NCI-H146 treated with DMSO at 0.1 percent for 48 hours (cell line): ENCODE measurements around the gene CIB2.
A peak's percentile ranks its signal among the peaks of the same experiment; 100 is the strongest.
"Not testable (repeated sequence)": the region's sequence is repeated elsewhere in the genome, so short reads cannot be mapped to it uniquely, and the experiment has no call there.

Experiments
- DNase-seq: peaks from one replicate; lab custom pipeline; 2025; ENCODE audit not compliant: unreplicated experiment; lab: John Stamatoyannopoulos, UW

The CIB2 gene

DNA sequence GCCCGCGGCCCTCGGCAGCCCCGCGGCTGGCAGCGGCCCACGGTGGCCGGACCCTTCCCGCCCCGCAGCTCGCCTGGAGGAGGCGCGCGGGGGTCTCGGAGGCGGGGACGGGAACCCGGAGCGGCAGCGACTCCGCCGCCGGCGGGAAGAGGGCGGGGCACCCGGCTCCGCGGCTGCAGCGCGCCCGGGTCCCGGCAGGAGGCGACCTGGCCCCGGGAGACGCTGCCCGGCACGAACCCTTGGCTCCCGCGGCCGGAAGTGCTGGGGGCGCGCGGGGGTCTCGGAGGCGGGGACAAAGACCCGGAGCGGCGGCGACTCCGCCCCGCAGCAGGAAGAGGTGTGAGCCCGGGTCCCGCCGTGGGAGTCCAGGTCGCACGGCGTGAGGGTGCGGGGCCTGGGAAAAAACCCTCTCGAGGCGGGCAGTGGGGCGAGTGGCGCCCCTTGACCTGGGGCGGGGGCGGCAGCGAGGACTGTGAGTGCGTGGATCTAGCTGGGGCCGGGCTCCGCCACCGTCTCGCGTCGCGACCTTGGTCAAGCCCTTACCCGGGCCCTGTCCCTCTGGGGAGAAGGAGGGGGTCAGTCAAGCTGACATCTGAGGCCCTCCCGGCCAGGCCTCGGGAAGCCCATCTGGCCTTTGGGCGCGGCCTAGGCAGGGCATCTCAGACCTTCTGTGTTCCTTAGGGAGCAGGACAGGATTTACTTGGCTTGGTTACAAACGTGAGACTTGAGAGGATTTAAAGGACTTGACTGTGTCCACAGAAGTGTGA, at the start of gene CIB2:
TSS of gene CIB2 (minus strand) at position 151 of the 767 bp plus-strand sequence. CDS start 230 bp downstream, outside the sequence.
- peak; percentile 39 for DNase-seq

DNA sequence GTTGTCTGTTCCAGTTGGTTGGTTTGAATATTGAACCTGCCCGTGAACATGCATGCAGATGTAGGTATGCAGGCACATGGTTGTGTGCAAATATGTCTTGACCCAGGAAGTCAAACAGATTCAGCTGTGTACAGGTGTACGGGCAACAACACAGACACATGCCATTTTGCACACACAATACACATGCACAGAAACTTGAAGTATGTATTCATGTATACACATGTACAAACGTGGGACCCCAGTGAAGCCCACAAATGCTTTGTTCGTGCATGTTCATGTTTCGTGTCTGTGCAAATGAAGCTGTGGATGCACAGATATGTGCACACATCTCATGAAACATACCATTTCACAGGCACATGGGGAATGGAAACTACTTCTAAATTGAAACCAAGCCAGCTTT, 48.7 kb upstream of the CIB2 start:
- DNase-seq, result no peak

DNA sequence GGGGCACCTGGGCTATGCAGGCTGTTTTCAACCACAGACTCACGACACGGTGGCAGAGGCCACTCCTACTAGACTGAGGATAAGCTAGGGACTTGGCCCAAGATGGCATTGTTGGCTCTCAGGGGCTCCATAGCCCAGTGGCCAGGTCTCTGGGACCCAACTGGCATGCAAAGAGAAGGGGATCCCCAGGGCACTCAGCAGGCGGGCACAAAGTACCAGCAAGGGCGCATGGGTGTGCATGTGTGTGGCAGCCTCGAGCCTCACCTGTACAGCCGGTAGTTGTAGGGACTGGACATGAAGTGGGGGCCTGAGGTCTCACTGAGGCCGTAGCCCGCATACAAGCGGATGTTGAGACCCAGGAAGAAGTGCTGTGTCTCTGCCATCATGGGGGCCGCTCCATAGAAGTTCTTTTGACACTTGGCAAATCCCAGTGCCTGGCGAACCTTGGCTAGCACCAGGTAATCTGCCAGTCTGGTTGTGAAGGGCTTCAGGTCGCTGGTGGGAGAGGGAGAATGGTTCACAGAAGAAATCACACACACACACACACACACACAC, 48.1 kb upstream of the CIB2 start:
- no peak for DNase-seq

GRCh38 chr15:78178064-78178463, 46.8 kb upstream of the CIB2 start:
- DNase-seq, result no peak

GRCh38 chr15:78177447-78177873, 46.2 kb upstream of the CIB2 start:
- DNase-seq, result peak; percentile 1

DNA sequence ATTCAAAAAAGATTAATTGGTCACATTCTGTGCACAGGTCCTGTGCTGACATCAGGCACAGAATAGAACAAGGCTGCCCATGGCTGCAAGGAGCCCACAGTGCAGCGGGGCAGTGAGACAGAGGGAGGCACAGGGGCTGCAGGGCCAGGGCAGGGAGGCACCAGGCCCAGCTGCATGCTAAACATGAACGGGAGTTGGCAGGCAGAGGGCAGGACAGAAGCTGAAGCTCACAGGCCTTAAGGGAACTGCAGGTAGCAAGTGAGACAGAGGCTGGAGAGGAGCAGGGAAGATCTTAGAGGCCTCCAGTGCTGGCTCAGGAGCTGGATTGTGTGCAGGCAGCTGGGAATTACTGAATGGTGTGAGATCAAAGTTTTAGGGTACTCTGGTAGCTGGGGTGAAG, 44.1 kb upstream of the CIB2 start:
- DNase-seq, result no peak

DNA sequence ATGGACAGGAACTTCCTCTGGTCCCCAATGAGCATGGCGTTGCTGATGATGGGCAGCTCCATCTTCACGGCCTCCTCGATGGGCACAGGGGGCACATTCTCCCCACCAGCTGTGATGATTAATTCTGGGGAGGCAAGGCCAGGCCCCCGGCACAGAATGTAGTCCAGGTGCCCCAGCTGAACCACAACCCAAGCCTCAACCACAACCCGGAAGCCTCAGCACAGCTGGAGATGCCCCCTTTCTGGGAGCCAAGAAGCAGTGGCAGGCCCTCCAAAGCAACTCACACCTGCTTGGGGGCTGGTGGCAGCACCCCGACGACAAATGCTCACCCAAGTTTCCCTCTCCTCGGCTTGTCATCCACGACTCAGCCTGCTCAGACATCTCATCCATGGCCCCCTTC, 43.2 kb upstream of the CIB2 start:
- DNase-seq, result no peak

- no peak for DNase-seq
These were observed 40.7 kb upstream of the CIB2 start for GRCh38 chr15:78171864-78172472.

DNA sequence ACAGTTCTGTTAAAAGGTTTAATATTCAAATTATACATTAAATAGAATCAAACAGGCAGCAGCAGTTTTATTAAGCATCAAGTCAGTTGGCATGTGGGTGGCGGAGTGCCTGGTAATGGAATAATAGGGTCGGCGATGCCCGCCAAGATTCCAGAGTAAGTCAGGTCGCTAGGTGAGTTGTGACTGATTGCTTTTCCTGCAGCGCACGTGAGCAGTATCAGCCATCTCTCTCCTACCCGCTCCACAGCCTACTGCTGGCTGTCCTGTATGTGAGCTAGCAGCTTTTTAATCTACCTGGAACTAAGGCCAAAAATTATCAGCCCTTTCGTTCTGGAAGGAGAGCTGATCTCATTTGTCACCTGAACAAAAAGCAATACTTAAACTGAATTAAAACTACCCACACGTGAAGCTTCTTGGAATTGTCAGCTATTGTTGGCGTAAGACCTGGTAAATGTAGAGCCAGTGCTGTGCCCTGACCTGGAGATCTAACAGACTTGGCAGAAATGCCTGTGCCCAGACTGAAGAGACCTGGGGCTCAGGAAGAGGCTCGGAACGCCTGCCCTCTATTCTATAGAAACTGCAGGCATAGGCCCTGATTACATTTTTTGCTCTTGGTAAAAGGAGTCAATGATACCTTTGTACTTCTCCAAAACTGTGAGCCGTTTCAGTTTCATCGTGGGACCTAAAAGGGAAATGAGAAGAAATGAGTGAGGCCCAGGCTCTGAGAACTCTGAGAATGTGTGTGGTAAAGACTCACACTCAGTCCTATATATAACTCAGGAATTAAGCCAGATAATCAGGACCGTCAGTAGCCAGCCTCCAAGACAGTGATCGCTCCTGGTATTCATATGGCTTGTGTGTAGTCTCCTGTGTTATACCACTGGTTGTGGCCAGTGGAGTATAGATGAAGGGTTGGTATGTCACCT, 39.9 kb upstream of the CIB2 start:
- no peak for DNase-seq

- no peak for DNase-seq
These were observed 37.4 kb upstream of the CIB2 start for GRCh38 chr15:78168608-78169007.

DNA sequence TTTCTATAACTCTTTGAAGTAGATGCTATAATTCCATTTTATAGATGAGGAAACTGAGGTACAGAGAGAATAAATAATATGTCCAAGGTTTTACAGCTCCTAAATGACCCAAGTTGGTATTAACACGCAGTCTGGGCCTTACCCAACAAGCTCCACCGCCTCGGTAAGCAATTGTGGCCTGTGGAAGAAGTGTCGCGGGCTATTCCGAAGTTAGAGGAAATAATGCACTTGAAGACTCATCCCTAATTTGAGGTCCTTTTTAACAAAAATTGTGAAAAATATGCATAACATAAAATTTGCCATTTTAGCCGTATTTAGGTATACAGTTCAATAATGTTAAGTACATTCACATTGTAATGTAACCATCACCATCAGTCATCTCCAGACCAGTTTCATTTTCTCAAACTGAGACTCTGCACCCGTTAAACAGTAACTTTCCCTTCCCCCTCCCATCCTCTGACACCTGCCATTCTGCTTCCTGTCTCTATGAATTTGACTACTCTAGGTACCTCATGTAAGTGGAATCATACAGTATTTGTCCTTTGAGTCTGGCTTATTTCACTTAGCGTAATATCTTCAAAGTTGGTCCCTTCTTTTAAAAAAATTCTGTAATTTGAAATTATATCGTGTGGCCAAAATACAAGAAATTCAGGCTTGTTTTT, 36.1 kb upstream of the CIB2 start:
- no peak for DNase-seq

DNA sequence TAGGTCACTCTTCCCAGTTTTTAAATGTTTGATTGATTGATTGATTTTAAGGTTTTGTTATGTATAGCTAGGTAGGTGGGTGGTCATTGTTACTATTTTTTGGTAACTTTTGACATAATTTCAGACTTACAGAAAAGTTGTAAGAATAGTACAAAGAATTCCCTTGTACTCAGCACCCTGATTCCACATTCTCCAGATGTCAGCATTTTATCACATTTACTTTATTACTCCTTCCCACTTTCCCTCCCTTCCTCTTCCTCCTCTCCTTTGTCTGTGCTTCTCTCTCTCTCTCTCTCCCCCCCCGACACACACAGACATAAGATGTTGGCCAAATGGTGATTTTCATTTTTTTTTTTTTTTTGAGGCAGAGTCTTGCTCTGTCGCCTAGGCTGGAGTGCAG, 32.8 kb upstream of the CIB2 start:
- DNase-seq, result no peak

- no peak for DNase-seq
These were observed 30.8 kb upstream of the CIB2 start for GRCh38 chr15:78162038-78162437.

GRCh38 chr15:78159395-78159794, 28.1 kb upstream of the CIB2 start:
- no peak for DNase-seq

DNA sequence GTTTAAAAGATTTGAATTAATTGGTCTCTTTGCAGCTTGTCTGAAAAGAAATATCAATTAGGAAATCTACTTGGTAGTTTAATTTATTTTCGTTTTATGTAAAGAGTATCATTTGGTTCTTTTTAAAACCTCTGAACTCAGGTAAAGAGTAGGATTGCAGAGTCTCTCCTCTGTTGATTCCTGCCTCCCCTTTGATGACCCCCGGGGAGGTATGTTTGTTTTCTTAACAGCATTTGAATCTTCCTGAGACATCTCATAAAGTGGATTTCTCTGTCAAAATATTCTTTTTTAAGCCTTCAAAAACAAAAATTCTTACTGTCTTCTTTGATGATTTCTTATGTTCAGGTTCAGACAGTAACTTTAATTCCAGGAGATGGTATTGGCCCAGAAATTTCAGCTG, 26.0 kb upstream of the CIB2 start:
- no peak for DNase-seq

DNA sequence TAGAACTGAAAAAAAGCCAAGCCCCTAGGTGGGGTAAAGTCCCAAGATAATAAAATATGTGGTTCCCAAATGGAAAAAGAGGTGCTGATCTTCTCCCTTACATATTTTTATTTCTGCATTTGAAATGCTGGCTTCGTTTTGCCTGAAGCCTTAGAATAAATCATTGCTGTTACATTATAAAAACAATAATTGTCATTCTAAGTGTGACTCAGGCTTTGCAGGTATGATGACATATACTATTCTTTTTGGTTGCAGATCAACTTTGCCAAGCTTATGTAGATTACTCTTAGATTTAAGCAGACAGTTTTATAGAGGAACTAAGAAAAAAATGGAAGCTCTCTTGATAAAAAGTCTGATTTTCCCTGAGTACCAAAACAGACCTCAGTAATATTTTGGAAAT, 25.4 kb upstream of the CIB2 start:
- DNase-seq, result no peak

DNA sequence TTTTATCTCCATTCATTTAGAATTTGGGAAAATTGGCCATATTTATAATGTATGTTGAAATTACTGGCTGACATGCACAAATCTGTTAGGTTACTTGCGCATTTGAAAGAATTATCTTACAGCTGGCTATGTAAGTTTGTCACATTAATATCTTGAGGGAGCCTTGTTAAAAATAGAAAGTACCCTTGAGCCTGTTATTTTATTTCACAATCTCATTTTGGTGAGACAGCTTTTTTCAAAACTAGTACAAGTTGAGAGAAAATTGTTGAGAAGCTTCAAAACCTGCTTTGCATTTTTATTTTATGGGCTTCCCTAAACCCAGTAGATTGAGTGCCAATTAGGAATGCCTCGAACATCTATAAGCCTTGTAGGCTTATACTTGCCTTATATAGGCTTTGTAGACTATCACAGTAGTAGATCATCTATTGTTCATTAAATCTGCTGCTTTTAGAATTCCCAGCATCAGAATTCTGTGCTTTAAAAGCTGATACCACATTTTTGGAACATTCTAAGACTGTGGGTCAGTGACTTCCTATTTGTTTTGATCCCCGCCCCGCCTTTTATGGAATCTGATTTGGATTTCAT, 24.2 kb upstream of the CIB2 start:
- DNase-seq, result no peak

DNA sequence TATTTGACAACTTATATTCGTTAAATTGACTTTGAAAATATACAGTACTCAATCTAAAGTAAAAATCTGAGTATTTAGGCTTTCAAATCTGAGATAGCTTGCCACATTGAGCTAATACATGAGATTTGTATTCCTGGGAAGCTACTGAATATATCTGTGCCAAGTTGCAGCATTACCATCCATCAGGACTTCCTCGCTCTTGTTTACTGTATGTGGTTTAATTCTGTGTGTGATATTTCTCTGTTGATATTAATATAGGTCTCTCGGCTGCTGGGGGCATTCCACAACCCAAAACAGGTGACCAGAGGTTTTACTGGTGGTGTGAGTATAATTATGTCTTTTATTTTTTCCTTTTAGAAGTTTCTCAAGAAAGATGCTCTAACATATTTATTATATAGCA, 23.7 kb upstream of the CIB2 start:
- no peak for DNase-seq

DNA sequence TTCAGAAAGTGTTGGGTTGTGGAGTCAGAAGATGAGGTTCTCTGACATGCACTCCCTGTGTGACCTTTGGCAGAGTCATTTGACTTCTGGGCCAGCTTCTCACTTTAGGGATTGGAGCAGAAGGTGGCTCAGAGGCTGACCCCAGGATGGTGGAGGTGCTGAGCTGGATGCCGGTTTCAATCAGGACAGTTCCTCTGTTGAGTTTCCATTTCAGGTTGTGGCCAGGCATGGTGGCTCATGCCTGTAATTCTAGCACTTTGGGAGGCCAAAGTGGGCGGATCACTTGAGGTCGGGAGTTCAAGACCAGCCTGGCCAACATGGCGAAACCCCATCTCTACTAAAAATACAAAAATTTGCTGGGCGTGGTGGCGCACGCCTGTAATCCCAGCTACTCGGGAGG, 19.8 kb upstream of the CIB2 start:
- not testable (repeated sequence) for DNase-seq
